Measurements from ENCODE around the gene NUP214.
"Not testable (repeated sequence)": the region's sequence is repeated elsewhere in the genome, so short reads cannot be mapped to it uniquely, and the experiment has no call there.

NUP214 gene

DNA sequence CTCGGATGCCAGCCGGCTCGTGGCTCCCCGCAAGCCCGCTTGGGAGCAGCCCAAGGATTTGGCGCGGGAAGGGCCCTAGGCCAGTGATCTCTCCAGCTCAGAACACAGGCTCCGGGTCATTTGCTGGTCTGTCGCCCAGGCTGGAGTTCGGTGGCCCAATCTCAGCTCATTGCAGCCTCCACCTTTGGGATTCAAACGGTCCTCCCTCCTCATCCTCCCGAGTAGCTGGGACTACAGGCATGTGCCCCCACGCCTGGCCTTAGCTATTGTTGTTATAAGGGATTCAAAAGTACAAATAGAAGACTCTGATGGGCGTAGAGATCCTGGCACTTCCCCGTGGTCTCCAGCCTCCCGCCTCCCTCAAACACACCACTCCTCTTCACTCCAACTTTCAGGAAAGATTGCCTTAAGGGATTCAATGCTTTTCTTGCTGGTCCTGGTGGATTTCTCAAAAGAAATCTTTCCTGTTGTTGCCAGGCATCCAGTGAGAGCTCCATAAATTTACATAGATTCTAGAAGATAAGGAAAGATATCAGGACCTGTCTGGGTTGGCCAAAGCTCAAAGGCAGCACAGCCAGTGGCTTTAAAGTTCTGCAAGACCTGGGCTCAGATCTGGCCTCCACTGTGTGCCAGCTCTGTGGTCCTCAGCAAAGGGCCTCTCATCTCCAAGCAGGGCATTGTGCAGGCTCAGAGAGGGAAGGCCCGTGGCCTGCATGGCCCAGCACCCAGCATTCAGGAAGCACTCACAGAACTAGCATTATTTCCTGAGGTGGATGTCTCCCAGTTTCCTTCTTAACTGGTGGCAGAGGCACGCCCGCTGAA lies 28.0 kb upstream of the NUP214 start:
- DNase-seq = no peak

DNA sequence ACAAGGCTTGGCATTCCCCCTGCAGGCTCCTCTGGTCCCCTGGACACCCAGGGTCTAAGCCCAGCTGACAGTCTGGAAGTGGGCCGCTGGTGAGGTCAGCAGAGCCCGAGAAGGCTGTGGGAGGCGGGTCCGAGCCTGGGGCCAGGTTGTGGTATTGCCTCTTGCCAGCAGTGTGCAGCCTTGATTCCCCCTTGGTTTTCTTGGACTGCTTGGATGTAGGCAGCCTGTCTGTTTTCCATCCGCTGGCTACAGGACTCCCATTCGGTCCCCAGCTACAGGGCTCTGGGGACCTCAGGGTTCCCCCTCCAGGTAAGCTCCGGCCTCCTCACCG lies 27.5 kb upstream of the NUP214 start:
- DNase-seq = no peak

DNA sequence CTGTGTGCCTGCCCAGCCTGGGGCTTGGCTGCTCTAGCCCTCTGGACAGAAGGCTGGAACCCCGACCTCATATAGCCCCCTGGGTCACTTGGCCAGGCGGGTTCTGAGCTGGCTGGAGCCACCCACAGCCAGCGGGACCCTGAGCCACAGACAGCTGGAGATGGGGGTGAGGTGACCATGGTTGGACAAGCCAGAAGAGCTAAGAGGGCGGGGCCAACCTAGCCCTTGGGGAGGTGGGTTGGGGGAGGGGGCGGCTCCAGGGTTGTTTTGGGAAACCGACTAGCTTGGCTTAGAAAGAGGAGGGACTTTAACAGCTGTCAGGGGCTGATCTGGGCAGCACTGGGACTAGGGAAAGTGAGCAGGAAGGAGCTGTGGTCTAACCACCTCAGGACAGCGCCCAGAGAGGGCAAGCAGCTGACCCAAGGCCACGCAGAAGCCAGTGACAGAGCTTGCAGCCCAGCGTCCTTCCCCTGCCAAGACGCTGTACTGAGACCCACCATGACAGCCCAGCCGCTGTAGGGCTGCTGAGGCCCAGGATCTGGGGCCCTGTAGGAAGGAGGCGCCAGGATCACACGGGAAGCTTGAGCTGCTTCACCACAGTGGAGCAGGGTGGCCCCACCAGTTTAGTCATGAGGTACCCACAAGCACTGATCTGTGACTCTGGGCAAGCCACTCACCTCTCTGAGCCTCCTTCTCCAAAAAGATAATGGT lies 26.8 kb upstream of the NUP214 start:
- no peak for DNase-seq

DNA sequence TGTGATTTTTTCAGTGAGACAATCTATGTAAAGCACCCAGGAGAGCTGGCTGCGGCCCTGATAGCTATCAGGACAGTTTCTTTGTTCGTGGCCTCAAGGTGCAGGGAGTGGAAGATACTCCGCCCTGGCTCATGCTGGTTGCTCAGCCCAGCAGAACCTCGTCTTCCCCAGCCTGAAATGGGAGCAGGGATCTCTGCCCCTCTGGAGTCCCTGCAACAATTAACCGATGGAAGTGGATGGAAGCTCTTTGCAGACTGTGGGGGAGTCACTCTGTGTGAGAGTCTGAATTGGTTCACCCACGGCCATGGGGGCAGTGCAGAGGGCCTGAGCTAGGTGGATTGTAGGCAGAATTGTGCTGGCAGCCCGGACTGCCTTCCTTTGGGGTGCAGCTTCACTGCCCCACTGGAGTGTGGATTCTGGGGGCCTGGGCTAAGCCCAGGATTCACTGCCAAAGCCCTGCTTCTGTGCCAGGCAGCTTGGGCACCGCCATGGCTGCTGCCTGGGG lies 26.2 kb upstream of the NUP214 start:
- DNase-seq = no peak

DNA sequence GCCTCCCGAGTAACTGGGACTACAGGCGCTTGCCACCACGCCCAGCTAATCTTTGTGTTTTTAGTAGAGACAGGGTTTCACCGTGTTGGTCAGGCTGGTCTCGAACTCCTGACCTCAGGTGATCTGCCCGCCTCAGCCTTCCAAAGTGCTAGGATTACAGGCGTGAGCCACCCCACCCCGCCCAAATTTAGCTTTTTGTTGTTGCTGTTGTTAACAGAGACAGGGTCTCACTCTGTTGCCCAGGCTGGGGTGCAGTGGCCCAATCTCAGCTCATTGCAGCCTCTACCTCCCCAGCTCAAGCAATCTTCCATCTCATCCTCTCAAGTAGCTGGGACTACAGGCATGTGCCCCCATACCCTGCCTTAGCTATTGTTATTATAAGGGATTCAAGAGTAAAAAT lies 25.5 kb upstream of the NUP214 start:
- DNase-seq = not testable (repeated sequence)

DNA sequence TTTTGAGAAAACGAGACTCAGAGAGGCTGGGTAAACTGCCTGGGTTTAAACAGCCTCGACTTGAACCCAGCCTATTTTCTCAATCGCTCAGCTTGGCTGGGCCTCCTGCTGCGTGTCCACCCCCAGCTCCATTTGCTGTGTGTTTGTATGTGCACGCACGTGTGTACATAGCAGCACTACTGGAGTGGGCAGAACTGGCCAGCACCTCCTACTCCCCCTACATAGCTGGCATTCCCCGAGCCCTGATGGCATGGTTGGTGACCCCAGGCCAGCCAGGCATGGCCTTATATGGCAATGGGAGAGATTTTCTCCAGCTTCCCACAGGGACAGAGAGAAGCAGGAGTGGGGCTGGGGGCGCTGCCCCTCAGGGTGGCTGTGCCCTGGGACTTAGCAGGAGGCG lies 24.9 kb upstream of the NUP214 start:
- no peak for DNase-seq

DNA sequence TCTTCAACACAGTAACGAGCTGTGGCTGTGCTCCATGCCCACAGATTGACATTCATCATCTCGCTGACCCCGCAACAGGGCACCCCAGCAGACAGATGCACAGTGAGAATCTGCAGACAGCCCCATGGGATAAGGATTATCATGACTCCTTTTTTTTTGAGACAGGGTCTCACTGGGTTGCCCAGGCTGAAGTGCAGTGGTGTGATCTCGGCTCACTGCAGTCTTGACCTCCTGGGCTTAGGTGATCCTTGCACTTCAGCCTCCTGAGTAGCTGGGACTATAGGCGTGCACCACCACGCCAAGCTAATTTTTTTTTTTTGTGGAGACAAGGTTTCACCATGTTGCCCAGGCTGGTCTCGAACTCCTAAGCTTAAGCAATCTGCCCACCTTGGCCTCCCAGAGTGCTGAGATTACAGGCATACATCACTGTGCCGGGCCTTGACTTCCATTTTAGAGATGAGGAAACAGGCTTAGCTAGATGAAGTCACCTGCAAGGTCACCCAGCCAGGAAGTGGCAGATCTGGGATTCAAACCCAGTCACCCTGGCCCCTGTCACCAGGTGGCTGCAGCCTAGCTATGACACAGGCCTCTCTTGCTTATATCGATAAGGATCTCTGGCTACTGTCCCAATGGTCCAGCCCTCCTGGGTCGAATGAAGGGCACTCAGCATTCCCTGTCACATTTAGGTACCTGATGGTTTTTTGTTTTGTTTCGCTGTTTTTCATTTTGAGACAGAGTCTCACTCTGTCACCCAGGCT lies 24.0 kb upstream of the NUP214 start:
- no peak for DNase-seq

DNA sequence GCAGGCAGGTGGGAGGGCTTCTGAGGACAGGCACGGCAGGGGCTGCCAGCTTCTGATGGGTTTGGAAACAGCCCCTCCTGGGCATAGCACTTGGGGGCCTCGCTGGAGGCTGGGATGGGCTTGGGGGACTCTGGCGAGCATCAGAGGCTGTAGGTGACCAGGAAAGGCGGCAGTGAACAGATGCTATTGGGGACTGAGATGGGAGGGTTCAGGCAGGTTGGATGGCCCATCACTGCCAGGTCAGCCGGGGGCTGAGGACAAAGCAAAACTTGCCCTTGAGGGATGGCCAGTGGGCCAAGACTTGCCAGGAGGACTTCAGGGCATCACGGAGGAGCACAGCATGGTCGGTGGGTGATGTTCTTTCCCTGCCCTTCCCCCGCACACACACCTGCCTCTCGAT lies 22.4 kb upstream of the NUP214 start:
- DNase-seq = no peak

DNA sequence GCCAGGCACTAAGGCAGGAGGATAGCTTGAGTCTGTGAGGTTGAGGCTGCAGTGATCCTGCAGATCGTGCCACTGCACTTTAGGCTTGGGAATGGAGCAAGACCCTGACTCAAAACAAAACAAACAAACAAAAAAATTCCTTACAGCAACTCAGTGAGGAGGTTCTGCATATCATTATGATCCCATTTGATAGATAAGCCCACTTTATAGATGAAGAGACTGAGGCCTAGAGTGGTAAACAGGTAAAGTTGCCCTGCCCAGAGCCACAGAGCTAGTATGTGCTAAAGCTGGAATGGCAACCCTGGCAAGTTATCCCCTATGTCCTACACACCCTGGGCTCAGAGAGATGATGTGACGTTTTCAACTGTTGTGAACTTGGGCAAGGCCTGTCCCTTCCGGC lies 21.9 kb upstream of the NUP214 start:
- DNase-seq = no peak

DNA sequence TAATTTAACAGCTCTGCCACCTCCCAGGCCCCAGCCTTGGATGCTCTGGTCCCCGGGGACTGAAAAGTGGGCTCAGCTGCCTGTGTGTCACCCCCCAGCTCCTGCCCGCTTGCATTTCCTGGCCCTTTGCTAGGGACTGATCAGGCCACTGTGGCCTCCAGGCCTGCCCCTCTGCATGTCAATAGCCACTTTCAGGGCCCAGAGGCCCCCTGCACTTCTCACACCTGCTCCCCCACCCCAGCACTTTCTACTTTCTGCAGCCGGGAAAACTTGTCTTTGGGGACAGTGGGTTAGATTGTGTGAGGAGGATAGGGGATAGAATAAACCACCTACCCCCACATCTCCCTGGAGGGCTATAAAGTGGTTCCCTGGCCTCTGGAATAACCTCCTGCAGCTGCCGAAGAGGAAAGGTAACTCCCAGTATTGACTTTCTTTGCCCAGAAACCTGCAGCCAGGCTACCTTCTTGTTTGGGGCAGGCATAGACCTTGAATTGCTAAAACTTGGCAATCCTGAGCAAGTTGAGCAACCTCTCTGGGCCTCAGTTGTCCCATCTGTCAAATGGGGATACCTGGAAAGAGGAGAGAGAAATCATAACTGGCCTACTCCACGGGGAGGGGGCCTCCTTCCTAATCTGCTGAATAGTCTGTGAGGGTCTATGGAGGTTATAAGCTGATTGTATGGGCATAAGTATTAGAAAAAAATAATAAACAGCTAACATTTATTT lies 21.2 kb upstream of the NUP214 start:
- DNase-seq = no peak

DNA sequence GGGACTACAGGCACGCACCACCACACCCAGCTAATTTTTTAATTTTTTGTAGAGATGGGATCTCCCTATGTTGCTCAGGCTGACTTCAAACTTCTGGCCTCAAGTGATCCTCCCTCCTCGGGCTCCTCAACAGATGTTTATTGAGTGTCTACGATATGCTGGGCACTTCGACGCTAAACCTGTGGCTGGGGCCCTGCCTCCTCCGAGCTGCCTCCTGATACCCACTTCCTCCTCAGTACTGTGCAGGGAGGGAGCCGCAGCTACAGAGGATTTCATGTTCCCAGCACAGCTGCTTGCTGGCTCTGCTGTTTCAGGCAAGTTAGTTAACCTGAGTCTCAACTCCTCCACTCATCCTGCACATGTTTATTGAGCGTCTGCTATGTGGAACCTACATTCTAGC lies 19.4 kb upstream of the NUP214 start:
- no peak for DNase-seq

DNA sequence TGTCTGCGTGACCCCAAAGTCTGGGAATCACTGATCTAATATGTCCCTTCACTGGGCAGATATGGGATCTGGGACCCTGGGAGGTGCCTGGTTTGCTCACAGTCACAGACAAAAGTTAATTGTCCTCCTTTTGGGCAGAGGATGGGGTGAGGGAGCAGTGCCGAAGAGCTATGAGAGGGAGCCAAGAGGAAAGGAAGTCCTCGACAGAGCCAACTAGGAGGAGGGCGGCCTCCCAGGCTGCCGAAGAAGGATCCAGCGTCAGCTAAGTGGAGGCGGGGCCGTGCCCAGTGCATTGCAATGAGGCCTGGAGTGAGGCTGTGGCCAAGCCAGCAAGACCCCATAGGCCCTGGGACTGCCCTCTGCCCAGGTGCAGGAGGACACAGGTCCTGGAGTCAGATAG lies 17.6 kb upstream of the NUP214 start:
- DNase-seq = no peak

DNA sequence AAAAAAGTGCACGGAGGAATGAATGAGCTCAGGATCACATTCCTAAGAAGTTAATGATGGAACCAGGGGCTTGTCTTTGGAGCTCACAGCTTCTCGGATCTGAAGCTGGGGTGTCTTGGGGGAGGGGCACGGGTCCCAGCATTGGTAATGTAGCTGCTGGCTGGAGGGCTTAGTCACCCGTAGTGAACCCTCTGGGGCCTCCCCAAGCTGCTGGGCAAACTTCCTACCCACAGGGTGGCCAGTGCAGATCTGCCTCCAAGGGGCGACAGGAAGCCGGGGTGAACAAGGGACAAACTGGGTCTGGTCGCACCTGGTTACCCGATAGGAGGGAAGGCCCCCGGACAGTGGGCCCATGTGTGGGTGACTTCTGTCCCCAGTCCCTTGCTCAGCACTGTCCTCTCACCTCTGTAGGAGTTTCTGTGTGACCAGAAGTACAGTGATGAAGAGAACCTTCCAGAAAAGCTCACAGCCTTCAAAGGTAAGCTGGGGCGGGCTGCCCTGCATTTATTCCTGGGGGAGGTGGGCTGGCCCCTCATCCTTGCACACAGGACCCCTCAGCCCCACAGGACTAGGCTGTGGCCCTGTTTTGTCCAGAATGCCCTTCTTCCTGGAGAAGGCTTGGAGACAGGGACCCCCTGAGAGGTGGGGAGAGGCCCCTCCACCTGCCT lies 14.1 kb upstream of the NUP214 start:
- DNase-seq = no peak

DNA sequence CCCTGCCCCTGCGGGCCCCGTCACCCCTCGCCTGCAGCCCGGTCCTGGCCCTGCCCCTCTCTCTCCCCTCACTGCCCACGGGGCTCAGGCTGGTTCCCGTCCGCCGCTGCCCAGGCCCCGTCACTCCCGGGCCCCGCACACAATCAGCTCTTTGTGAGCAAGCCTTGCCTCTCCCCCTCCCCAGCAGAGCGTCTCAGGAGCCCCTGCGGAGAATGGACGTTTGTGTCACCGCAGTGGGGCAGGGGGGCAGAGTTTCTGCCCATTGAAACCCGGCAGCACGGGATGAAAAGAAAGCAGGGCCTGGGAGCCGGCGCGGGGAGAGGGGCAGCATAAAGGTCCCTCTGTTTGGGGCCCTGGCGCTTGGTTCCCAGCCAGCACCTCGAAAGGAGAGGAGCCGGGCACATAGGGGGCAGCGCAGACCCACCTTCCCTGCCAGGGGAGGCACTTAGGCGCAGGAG lies 13.5 kb upstream of the NUP214 start:
- DNase-seq = no peak

DNA sequence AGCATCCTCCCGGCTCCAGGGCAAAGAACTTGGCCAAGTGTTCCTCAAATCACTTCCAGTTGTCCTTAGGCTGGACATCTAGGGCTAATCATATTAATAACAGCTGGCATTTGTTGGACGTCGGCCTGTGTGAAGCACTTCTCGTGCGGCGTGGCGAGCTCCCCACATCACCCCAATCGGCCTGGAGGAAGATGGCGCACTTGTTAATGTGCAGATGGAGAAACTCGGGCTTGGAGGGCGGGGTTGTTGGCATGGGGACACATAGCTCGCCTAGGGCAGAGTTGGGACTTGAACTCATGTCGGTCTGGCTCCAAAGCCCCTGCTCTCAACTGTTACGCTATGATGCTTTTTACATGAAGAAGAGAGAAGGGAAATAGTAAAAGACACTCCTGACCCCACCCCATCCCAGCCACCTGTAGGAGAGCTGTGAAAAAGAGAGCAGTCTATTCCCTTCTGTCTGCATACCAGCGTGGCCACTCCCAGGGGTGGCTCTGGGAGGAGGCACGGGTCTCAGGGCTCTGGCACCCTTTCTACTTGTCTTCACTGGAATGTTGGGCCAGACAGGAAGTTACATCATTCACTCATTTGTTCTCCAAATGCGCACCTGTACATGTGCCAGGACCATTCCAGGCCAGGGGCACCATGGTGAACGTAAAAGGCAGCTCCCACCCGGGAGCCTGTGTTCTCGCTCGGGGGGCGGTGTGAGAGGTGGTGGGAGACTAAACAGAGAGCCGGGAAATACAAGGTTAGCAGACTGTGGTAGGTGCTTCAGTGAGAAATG lies 12.8 kb upstream of the NUP214 start:
- DNase-seq = no peak

DNA sequence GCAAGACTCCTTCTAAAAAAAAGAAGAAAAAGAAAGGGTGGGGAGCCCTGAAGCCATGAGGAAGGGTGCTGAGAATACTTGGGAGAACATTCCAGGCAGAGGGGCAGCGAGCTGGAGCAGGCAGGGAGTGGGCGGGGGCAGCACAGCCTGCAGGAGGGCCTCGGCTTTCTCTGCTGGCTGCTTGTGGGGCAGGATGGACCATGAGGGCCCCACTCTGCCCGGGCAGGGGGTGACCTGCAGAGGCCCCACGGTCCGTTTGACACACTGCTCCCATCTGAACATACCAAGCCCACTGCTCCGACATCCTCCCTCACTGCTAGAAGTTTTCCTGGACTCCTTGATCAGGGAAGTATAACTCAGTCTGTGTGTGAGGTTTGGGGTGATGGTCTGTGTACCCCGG lies 11.7 kb upstream of the NUP214 start:
- no peak for DNase-seq

DNA sequence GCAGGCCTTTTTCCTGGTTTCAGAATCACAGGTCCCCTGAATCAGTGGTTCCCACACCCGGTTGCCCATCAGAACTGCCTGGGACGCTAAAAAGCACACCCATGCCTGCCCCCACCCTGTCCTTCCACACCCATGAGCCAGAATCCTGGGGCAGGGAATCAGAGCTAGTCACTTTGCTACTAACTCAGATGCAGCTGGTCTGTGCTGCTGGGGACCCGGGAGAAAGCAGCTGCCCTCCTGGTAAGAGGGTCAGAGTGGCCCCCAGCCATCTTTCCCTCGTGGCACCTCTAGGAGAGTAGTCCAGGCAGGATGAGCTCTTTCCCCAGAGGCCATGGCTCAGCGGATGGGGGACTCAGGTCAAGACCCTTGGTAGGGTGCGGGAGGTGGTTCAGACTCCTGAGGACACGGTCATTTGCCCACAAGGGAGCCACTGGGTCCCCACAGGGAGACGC lies 11.3 kb upstream of the NUP214 start:
- no peak for DNase-seq

DNA sequence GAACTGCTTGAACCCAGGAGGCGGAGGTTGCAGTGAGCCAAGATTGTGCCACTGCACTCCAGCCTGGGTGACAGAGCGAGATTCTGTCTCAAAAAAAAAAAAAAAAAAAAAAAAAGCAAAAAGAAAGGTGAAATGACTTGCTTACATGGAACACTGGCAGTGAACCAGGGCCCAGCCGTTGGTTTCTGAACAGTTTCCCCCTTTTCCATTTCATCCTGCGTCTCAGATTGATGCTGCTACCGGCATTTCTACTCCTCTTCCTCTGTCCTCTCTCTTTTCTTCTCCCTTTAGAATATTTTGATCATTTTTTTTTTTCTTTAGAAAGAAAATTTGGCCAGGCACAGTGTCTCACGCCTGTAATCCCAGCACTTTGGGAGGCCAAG lies 10.0 kb upstream of the NUP214 start:
- not testable (repeated sequence) for DNase-seq

DNA sequence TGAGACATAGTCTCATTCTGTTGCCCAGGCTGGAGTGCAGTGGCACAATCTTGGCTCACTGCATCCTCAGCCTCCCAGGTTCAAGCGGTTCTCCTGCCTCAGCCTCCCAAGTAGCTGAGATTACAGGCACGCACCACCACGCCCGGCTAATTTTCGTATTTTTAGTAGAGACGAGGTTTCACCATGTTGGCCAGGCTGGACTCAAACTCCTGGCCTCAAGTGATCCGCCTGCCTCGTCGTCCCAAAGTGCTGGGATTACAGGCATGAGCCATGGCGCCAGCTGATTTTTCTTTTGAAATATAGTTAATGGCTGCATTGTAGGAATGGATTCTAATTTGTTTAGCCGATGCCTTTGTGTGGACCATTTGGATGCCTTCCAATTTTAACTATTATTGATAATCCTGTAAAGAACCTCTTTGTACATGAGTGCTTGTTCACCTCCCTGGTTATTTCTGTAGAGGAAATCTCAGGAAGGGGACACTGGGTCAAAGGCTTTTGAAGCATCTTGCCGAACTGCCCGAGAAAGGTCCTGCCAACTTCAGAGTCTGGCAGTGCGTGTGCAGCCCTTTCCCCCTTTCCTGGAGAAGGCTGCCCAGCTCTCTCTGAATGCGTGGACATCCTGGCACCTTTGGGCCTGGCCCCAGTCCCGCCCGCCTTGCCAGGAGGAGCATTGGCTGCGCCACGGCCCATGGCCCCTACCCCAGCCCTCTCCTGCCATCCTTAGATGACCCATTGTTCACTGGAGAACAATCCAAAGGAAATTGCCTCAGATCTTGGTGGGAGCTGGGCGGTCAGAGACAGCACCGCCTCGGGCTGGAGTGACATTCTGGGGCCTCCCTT lies 8.9 kb upstream of the NUP214 start:
- no peak for DNase-seq

DNA sequence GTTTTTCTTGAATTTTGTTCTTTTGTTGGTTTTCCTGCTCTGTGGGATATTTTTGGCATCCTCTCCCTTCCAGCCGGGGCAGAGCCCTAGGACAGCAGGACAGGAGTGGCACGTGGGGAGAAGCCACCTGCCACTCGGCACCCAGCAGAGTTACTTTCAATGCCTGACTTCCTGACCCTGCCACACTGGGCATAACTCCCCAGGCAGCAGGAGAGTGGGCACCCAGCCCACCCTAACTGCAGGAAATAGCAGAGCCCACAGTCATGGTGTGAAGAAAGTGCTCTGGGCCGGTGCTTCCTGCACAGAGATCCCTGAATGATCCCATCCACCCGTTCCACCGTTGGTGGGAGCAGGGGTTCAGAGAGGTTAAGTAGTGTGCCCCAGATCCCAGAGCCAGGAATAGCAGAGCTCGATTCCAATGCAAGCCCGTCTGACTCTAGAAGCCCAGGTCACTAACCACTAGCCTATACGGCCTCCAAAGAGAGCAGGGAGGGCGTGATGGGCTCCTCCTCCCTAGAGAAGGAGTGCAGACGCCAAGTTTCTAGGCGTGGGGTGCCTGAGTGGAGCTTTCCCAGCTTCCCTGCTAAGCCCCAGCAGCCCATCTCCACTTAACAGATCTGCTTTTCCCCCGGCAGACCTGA lies 8.1 kb upstream of the NUP214 start:
- DNase-seq = no peak
